PC-3 (cell line): ENCODE measurements around the gene MAU2. TPM values are rescaled to one million over a fixed set of nuclear protein-coding genes. Genes with fewer than 3 reads are reported as not detected.

Experiments used
- ATAC-seq: fragments of 200-7000 bp; cut with Tn5 transposase; 2 replicates; pipeline ENCODE4 v1.9.1; 2020; ENCODE audit warnings: mild to moderate bottlenecking, moderate library complexity
- BruUV-seq: library from RNA; stranded (reverse); fragments of 400-500 nt; replicated peaks from 2 replicates; lab custom pipeline; 2021; lab: Mats Ljungman, UMichigan
- CTCF ChIA-PET: fragments of 300-600 bp; sonication (Branson Sonifier 250); formaldehyde crosslinking; loops from one replicate; lab custom pipeline; 2022; ENCODE audit warnings: antibody characterized with exemption; lab: Charles Lee
- POLR2A ChIA-PET: fragments of 300-600 bp; sonication (Branson Sonifier 250); formaldehyde crosslinking; loops from one replicate; lab custom pipeline; 2022; ENCODE audit warnings: antibody characterized with exemption; ENCODE audit not compliant: unreplicated experiment; lab: Charles Lee
- DNase-seq: peaks from one replicate; pipeline ENCODE4 v3.0.0-alpha.2; 2015
- H2AFZ ChIP-seq: fragments of 300-600 bp; sonication (generic); 2 replicates; pipeline ENCODE4 v1.6.0; 2016; ENCODE audit warnings: antibody characterized with exemption, low read length
- H3F3A ChIP-seq: fragments of 300-600 bp; sonication (generic); one replicate; pipeline ENCODE4 v1.6.0; 2017; ENCODE audit warnings: antibody characterized with exemption, low read length, control low read depth, mild to moderate bottlenecking; ENCODE audit not compliant: unreplicated experiment
- H3K27ac ChIP-seq: fragments of 300-600 bp; sonication (generic); 2 replicates; pipeline ENCODE4 v1.5.1; 2016; ENCODE audit warnings: mild to moderate bottlenecking, low read length
- H3K27me3 ChIP-seq: fragments of 300-600 bp; sonication (generic); 2 replicates; pipeline ENCODE4 v1.6.1; 2016; ENCODE audit warnings: low read length, mixed read lengths
- H3K36me3 ChIP-seq: fragments of 300-600 bp; sonication (generic); 2 replicates; pipeline ENCODE4 v1.6.1; 2016; ENCODE audit warnings: low read depth, mixed run types, low read length, mixed read lengths
- H3K4me1 ChIP-seq: fragments of 300-600 bp; sonication (generic); 2 replicates; pipeline ENCODE4 v1.5.1; 2016; ENCODE audit warnings: low read length; ENCODE audit not compliant: insufficient read depth
- H3K4me2 ChIP-seq: fragments of 300-600 bp; sonication (generic); 2 replicates; pipeline ENCODE4 v1.6.0; 2016; ENCODE audit warnings: low read length
- H3K4me3 ChIP-seq: fragments of 300-600 bp; sonication (generic); 2 replicates; pipeline ENCODE4 v1.5.1; 2016; ENCODE audit warnings: mild to moderate bottlenecking, low read length, mixed read lengths
- H3K79me2 ChIP-seq: fragments of 300-600 bp; sonication (generic); 2 replicates; pipeline ENCODE4 v1.6.1; 2017; ENCODE audit warnings: low read length, mixed read lengths
- H3K9ac ChIP-seq: fragments of 300-600 bp; sonication (generic); 2 replicates; pipeline ENCODE4 v1.6.0; 2016; ENCODE audit warnings: mild to moderate bottlenecking, low read length
- H3K9me2 ChIP-seq: fragments of 300-600 bp; sonication (generic); replicated peaks from 2 replicates; pipeline ENCODE4 v1.6.1; 2016; ENCODE audit warnings: mixed run types, low read length, mixed read lengths
- H3K9me3 ChIP-seq: fragments of 300-600 bp; sonication (generic); 2 replicates; pipeline ENCODE4 v1.6.1; 2016; ENCODE audit warnings: low read length, mixed read lengths
- H4K20me1 ChIP-seq: fragments of 300-600 bp; sonication (generic); 2 replicates; pipeline ENCODE4 v1.6.1; 2016; ENCODE audit warnings: low read length, mixed read lengths
- EZH2 ChIP-seq: fragments of 300-600 bp; sonication (generic); IDR thresholded peaks from one replicate; pipeline ENCODE4 v1.6.1; 2017; ENCODE audit warnings: antibody characterized with exemption, mild to moderate bottlenecking, low read length; ENCODE audit not compliant: unreplicated experiment
- EZH2phosphoT487 ChIP-seq: fragments of 300-600 bp; sonication (generic); IDR thresholded peaks from 2 replicates; pipeline ENCODE4 v1.6.1; 2018; ENCODE audit warnings: mild to moderate bottlenecking, antibody characterized with exemption, low read length, borderline replicate concordance
- intact Hi-C: fragments of 100-400 bp; cut with micrococcal nuclease; formaldehyde crosslinking; loops from 2 replicates; pipeline ENCODE4 v1.9.0; 2023
- total RNA-seq: library from RNA; depleted of rRNA; stranded (reverse); fragments of >200 nt; gene quantifications from 2 replicates; pipeline ENCODE4 v1.2.3, GENCODE V29; 2014
- TF ChIP-seq, protein P1 (sequence below): fragments of 300-600 bp; sonication (generic); conservative IDR thresholded peaks from 2 replicates; pipeline ENCODE4 v1.5.1; 2017; ENCODE audit warnings: antibody characterized with exemption, low read depth, mild to moderate bottlenecking, low read length

Gene MAU2
- total RNA-seq, 1 experiment from 2014 or later, result 32.6 TPM

DNA sequence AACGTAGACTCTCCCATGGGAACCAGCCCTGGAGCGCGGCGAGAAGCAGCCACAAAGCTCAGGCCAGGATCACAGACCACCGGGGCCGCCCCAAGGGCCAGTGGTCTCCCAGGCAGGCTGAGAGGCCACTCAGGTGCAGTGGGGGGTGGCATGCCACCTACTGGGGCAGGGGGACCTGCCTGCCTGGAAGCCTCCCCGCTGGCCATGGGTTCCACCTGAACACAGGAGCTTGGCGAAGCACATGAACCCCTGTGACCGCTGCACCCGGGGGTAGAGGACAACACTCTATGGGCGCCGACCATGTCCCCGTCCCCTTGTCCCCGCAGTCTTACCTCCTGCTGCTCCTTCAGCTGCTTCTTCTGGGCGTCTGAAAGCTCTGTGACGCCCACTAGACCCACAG lies 40.8 kb upstream of the MAU2 start:
- ChIA-PET POLR2A (no interaction called here), CTCF (no interaction called here)
- H2AFZ ChIP-seq, result no peak overlapping the region
- no peak overlapping the region for H3K9ac ChIP-seq
- intact Hi-C loops, result no loop called here
- H4K20me1 ChIP-seq, result no peaks in the 10 kb centered on the region
- peaks cover 26% of the 10 kb centered on the region for H3K36me3 ChIP-seq
- H3K27ac ChIP-seq, result no peak overlapping the region
- no peaks in the 10 kb centered on the region for H3F3A ChIP-seq
- no peaks in the 10 kb centered on the region for H3K79me2 ChIP-seq
- no peaks in the 10 kb centered on the region for H3K9me3 ChIP-seq
- H3K4me2 ChIP-seq, result no peak overlapping the region
- no peaks in the 10 kb centered on the region for H3K4me1 ChIP-seq
- DNase-seq (no peak), ATAC-seq (no peak)
- H3K27me3 ChIP-seq, result no peaks in the 10 kb centered on the region
- H3K9me2 ChIP-seq, result no peaks in the 10 kb centered on the region
- no peak overlapping the region for H3K4me3 ChIP-seq
- BruUV-seq, result no TSS peak
- TF ChIP-seq, protein P1, sequence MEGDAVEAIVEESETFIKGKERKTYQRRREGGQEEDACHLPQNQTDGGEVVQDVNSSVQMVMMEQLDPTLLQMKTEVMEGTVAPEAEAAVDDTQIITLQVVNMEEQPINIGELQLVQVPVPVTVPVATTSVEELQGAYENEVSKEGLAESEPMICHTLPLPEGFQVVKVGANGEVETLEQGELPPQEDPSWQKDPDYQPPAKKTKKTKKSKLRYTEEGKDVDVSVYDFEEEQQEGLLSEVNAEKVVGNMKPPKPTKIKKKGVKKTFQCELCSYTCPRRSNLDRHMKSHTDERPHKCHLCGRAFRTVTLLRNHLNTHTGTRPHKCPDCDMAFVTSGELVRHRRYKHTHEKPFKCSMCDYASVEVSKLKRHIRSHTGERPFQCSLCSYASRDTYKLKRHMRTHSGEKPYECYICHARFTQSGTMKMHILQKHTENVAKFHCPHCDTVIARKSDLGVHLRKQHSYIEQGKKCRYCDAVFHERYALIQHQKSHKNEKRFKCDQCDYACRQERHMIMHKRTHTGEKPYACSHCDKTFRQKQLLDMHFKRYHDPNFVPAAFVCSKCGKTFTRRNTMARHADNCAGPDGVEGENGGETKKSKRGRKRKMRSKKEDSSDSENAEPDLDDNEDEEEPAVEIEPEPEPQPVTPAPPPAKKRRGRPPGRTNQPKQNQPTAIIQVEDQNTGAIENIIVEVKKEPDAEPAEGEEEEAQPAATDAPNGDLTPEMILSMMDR, result no peak
- TF ChIP-seq EZH2phosphoT487, result no peak
- no peak for TF ChIP-seq EZH2

DNA sequence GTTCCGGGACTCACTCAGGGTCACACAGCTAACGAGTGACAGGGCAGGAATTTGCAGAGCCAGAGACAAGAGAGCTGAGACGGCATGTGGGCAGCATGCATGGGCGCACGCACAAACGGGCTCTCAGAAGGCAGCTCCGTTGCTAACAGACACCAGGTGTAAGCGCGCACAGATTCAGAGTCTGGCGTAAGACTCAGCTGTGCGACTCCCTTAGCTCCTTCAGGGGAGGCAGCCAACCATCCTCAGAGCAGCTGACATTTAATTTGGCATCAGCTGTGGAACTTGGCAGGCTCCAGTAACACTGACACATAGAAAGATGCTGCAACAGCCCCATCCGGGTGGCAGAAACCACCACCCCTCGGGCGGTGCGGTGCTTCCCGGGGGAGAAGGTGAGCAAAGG lies 40.1 kb upstream of the MAU2 start:
- ATAC-seq (no peak), DNase-seq (no peak)
- Histone ChIP-seq H3K9me2 (no peaks in the 10 kb centered on the region), H3F3A (no peaks in the 10 kb centered on the region), H3K9ac (no peak overlapping the region), H3K4me2 (no peak overlapping the region), H3K79me2 (no peaks in the 10 kb centered on the region), H3K4me1 (no peaks in the 10 kb centered on the region), H3K27ac (no peak overlapping the region), H3K36me3 (peaks cover 30% of the 10 kb centered on the region), H2AFZ (no peak overlapping the region), H3K4me3 (no peak overlapping the region), H3K9me3 (no peaks in the 10 kb centered on the region), H3K27me3 (no peaks in the 10 kb centered on the region), H4K20me1 (no peaks in the 10 kb centered on the region)
- no peak for TF ChIP-seq EZH2
- TF ChIP-seq, protein P1, result no peak
- TF ChIP-seq EZH2phosphoT487, result no peak
- POLR2A ChIA-PET, result no interaction called here
- CTCF ChIA-PET, result no interaction called here
- intact Hi-C loops, result no loop called here
- no TSS peak for BruUV-seq

DNA sequence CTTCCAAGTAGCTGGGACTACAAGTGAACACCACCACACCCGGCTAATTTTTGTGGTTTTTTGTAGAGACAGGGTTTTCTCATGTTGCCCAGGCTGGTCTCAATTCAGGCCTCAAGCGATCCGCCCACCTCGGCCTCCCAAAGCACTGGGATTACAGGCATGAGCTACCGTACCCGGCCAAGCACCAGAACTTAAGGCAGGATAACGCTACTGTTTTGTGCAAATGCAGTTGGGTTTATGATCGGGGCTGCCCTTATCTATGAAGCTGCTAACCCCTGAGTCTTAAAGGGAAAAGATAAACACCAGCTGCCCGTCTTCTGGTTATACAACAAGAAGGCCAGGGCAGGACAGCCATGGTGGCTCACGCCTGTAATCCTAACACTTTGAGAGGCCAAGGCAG lies 34.9 kb upstream of the MAU2 start:
- Histone ChIP-seq H3K4me3 (no peak overlapping the region), H2AFZ (no peak overlapping the region), H3F3A (no peaks in the 10 kb centered on the region), H4K20me1 (no peaks in the 10 kb centered on the region), H3K36me3 (peaks cover 30% of the 10 kb centered on the region), H3K27ac (no peak overlapping the region), H3K9me2 (no peaks in the 10 kb centered on the region), H3K4me1 (no peaks in the 10 kb centered on the region), H3K27me3 (no peaks in the 10 kb centered on the region), H3K4me2 (no peak overlapping the region), H3K79me2 (no peaks in the 10 kb centered on the region), H3K9me3 (no peaks in the 10 kb centered on the region), H3K9ac (no peak overlapping the region)
- intact Hi-C loops, result no loop called here
- ATAC-seq (no peak), DNase-seq (no peak)
- CTCF ChIA-PET, result no interaction called here
- BruUV-seq, result no TSS peak
- POLR2A ChIA-PET, result no interaction called here
- TF ChIP-seq EZH2phosphoT487 (no peak), EZH2 (no peak)
- TF ChIP-seq, protein P1, result no peak
